IMR-90 (cell line): ENCODE measurements around the gene COL5A1.

ENCODE experiments used
- MAFK ChIP-seq: IDR thresholded peaks from 2 replicates; pipeline ENCODE4 v1.6.1; 2012; ENCODE audit warnings: low read depth, low read length, improper control_type of control experiment
- RFX5 ChIP-seq: IDR thresholded peaks from 2 replicates; pipeline ENCODE4 v1.8.0; 2012; ENCODE audit warnings: low read depth, mild to moderate bottlenecking, low read length, moderate library complexity
- TF ChIP-seq, protein P1 (sequence below): fragments of 150-350 bp; IDR thresholded peaks from 2 replicates; pipeline ENCODE4 v1.6.1; 2016; ENCODE audit warnings: low read depth, mild to moderate bottlenecking, low read length, moderate library complexity, borderline replicate concordance
- TF ChIP-seq, protein P2 (sequence below): conservative IDR thresholded peaks from 2 replicates; pipeline ENCODE4 v1.5.1; 2012; ENCODE audit warnings: mild to moderate bottlenecking, low read depth, low read length, improper control_type of control experiment
- TF ChIP-seq, protein P3 (sequence below): fragments of 150-350 bp; IDR thresholded peaks from 2 replicates; pipeline ENCODE4 v1.6.1; 2017; ENCODE audit warnings: mild to moderate bottlenecking, antibody characterized with exemption, low read length, low read depth

DNA sequence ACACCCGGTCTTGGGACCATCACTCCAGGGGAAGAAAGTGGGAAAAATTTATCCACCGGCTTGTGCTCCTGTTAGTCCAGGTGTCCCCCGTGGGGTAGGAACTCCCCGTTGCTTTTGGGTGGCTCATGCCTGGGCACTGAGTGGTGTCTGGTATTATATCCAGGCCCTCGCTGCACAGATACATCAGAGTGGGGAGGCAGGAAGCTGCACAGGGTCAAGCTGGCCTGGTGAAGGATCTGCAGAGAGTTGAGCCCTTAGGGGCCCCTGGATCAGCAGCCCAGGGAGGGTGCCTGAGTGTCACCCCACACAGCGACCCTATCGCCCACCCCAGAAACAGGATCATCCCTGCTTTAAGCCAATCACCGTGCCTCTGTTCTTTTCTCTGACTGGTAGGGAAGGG, 24.4 kb upstream of the COL5A1 start:
- TF ChIP-seq, protein P1, sequence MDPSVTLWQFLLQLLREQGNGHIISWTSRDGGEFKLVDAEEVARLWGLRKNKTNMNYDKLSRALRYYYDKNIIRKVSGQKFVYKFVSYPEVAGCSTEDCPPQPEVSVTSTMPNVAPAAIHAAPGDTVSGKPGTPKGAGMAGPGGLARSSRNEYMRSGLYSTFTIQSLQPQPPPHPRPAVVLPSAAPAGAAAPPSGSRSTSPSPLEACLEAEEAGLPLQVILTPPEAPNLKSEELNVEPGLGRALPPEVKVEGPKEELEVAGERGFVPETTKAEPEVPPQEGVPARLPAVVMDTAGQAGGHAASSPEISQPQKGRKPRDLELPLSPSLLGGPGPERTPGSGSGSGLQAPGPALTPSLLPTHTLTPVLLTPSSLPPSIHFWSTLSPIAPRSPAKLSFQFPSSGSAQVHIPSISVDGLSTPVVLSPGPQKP, result no peak
- TF ChIP-seq, protein P2, sequence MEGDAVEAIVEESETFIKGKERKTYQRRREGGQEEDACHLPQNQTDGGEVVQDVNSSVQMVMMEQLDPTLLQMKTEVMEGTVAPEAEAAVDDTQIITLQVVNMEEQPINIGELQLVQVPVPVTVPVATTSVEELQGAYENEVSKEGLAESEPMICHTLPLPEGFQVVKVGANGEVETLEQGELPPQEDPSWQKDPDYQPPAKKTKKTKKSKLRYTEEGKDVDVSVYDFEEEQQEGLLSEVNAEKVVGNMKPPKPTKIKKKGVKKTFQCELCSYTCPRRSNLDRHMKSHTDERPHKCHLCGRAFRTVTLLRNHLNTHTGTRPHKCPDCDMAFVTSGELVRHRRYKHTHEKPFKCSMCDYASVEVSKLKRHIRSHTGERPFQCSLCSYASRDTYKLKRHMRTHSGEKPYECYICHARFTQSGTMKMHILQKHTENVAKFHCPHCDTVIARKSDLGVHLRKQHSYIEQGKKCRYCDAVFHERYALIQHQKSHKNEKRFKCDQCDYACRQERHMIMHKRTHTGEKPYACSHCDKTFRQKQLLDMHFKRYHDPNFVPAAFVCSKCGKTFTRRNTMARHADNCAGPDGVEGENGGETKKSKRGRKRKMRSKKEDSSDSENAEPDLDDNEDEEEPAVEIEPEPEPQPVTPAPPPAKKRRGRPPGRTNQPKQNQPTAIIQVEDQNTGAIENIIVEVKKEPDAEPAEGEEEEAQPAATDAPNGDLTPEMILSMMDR, result no peak
- TF ChIP-seq, protein P3, sequence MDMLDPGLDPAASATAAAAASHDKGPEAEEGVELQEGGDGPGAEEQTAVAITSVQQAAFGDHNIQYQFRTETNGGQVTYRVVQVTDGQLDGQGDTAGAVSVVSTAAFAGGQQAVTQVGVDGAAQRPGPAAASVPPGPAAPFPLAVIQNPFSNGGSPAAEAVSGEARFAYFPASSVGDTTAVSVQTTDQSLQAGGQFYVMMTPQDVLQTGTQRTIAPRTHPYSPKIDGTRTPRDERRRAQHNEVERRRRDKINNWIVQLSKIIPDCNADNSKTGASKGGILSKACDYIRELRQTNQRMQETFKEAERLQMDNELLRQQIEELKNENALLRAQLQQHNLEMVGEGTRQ, result no peak
- TF ChIP-seq RFX5 (no peak), MAFK (no peak)
